Fibroblast of skin of left biceps (primary cell): Measurements from ENCODE around the gene APH1B.
"Not testable (repeated sequence)": the region's sequence is repeated elsewhere in the genome, so short reads cannot be mapped to it uniquely, and the experiment has no call there.

Experiments
- DNase-seq, 2 experiments: peaks; one replicate each; pipeline ENCODE4 v3.0.0-alpha.2; 2013; ENCODE audit warnings: low read depth in 2 of 2

APH1B gene

GRCh38 chr15:63330926-63331325 is 53.5 kb downstream of the APH1B start:
- DNase-seq = no peak

DNA sequence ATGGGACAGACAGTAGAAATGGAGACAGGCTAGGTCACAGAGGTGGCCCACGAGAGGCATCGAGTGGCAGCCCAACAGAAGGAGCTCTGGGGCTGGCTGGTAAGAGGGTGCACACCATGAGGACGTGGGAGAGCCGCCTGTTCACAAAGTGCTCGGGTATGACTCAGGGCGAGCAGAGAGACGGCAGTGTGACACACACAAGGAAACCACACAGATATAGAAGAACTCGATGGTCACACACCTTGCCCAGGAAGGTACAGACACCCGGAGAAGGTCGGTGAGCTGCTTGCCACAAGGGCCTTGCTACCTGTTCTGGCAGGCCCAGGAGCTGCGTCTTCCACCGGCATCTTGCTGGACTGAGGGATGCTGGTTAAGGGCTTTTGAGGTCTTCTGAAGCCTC is 54.1 kb downstream of the APH1B start:
- DNase-seq = no peak

DNA sequence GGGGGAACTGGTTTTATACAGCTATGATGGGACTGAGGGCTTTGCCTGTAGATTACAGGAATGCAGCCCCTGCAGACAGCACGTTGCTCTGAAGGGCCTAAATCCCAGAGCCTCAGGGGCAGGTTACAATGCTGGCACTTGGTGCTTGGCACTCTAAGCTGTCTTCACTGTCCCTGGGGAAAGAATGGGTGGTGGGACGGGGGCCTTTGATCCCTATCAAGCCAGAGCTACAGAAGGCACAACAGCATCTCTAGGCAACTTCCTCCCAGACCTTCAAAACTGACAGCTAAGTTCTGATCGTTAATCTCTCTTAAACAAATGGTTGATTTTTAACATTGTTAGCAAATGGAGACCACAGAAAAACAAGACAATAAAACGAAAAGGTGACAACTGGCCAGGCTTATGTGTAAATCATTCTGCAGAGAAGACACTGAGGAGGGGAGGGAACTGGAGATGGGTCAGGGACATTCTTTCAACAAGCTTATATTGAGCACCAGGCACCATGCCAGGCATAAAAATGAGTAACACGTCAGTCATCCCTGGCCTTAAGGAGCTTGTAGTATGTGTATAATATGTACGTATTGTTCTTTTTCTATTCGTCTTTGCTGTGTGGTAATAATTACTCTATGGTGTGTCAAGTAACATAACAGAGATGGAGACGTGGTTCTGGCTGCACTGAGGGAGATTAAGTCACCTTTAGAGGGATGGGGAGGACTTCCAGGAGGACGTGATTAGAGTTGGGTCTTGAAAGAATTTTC is 55.1 kb downstream of the APH1B start:
- DNase-seq = peak; percentile 86 to 88

DNA sequence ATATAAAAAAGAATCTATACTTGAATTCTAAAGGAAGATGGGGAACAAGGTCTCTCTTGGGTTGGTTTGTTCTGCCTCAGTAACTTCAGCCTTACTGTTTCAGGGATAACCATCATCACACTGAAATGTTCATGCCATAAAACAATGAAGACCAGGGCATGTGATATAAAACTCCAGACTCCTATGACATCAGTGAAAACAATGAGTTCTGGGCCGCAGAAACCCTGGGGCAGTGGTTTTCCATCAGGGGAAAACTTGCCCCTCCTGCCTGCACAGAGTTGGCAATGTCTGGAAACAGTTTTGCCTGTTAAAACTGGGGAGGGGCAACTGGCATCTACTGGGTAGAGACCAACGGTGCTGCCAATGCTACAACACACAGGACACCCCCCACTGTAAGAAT is 57.4 kb downstream of the APH1B start:
- no peak for DNase-seq

DNA sequence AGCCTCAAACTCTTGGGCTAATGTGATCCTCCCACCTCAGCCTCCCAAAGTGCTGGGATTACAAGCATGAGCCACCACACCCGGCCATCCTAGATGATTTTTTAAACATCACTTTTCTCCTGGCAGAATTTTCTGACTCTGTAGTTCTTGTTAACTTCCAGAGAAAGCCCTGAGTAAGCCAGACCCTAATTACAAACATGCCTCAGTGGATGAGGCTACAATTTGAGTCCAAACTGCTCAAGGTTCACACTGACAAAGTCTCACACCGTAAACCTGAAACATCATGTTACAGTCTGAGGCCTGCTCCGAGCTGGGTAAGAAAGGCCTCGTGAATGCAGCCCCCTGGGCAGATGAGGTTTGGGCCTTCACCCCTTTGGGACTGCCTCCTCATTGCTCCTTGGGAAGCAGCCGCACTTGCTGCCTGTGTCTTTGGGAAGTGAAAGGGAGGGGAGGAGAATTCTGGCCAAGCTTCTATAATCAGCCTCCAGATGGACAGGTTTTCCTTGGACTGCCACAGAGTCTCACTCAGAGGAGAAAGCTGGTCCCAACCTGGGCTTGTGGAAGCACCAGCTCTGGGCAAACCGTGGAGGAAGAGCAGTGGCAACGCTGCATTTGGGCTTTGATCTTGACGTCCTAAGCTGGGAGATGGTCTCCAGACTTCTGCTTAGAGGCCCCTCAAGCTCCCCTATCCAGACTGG is 58.3 kb downstream of the APH1B start:
- no peak for DNase-seq

GRCh38 chr15:63337046-63337445 is 59.6 kb downstream of the APH1B start:
- no peak for DNase-seq

DNA sequence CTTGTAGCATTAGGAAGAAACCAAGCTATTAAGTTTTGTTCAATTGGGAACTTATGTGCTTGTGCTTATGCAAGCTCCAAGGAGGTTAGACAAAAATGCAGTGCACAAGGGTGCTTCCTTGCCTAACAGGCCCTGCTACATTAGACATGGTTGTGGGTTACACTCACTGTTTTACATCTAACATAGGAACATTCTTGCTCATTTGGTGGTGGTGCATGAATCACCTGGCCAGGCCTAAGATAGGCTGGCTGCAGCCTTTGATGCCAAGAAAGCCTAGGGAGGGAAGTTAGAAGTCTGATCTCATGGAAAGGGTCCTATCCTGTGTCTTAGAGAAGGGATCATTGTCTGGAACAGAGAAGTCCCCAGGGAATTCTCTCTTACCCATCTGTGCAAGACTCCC is 60.8 kb downstream of the APH1B start:
- peak; percentile 66 to 72 for DNase-seq

DNA sequence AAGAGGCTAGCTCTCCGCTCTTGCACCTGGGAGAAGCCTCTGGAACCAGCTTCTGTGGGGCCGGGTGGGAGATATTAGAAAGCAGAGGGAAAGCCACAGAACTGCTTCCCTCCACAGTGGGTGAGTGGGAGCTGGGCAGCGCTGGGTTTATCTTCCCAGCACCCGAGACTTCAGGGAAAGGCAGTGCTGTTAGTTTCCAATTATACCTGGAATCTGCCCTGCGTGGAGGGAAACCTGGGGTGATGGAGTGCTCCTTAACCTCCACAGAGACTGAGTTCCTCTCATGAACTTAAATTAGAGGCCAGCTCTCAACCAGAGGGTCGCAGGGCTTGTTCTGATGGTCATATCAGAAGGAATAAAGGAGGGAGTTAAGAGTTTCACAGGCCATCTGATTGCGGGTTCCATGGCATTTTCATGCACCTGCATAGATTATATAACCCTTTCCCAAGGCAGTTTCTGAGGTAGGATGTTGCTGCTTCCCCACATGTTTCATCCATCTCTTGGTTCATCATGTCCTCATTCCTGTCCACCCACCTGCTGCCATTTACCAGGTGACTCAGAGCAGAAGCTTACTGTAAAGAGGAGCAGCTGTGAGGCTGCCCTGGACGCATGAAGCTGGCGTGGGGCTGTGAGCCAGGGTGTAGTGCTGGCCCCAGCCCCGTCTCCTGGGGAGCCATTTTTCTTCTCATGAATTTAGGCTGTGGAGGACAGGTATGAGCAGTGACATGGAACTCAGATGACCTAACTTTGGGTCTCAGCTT is 61.8 kb downstream of the APH1B start:
- no peak for DNase-seq

DNA sequence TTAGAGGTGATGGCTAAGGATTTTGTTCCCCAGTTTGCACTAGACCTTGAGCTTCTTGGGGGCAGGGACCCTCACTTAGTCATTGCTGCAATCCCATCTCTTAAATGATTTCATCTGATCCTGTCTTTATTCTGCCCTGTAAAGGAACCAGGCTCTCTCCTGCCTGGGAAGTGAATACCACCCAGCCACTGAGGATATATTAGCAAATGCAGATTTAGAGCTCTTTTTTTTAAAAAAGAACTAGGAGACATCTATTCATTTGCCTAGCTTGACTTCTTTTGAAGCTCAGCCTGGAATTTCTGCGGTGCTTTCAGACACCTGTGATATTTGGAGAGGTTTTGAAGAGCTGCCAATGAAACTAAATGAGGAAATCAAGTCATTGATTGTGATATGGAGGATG is 62.4 kb downstream of the APH1B start:
- no peak for DNase-seq

- DNase-seq = no peak
Measured at GRCh38 chr15:63340353-63340752, 62.9 kb downstream of the APH1B start.

DNA sequence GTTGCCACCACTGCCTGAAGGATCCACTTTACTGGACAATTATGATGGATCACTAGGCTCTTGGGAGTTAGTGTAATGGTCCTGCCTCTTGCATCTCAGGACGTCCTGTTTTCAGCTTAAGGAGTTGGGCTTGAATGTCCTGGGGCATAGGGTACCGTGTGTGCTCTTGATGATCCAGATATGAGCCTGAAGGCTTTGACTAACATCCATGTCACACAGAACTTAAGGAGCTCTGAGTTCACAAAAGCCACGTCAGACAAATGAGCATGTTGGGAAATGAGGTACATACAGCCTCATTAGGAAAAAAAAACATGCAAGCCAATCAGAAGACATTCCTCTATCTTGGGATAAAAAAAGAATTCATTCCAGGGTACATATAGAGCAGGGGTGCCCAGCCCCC is 63.5 kb downstream of the APH1B start:
- DNase-seq = no peak

- no peak for DNase-seq
Measured at GRCh38 chr15:63341898-63342297, 64.5 kb downstream of the APH1B start.

DNA sequence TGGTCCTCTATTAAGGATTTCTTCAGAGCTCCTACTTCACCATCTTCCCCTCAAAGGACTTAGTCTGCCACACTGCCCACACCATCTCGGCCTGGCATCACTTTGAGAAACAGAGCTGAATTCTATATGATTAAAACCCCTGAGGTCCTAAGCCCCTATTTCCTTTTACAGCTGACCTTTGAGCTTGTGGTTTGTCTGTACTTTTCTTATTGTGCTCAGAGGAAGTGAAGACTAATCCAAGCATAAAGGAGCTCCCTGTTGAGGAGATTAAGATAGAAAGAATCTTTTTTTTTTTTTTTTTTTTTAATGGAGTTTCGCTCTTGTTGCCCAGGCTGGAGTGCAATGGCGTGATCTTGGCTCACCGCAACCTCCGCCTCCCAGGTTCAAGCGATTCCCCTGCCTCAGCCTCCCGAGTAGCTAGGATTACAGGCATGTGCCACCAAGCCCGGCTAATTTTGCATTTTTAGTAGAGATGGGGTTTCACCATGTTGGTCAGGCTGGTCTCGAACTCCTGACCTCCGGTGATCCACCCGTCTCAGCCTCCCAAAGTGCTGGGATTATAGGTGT is 65.7 kb downstream of the APH1B start:
- not testable (repeated sequence) for DNase-seq

GRCh38 chr15:63344731-63345390 is 67.5 kb downstream of the APH1B start:
- DNase-seq = no peak

DNA sequence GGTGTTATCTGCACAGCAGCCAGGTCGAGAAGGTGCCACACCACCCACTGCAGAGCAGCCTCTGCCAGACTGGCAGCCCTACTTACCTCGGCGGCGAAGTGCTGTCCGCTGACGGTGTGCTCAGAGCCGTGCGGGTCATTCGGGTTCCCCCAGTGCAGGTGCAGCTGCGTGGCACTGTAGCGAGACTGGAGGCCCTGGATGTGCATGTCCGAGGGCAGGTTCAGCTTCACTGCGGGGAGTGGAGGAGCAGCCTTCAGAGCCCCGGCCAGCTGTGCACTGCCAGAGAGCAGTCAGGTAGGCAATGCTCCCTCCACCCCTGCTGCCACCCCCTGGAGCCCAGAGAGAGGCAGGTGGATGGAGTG is 68.0 kb downstream of the APH1B start:
- no peak for DNase-seq

- DNase-seq = no peak
Measured at GRCh38 chr15:63347074-63347857, 69.9 kb downstream of the APH1B start.

DNA sequence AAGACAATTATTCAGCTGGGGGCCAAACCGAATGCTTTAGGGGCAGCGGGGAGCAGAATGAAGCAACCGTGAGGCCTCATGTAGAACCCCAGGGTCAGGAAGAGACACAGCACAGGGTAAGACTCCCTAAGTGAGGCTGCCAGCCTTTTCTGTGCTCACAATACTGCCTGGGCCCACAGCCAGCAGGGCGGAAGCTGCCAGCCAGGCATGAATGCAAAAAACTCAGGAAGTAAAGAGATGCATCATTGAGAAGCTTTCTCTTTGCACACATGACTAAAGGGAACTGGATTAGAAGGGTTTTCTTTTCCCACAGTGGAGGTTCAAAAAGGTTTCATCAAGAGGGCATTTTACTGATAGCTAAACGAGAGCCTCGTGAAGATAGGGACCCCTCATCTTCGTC is 71.0 kb downstream of the APH1B start:
- DNase-seq = no peak

- no peak for DNase-seq
Measured at GRCh38 chr15:63349156-63349555, 71.8 kb downstream of the APH1B start.

- no peak for DNase-seq
Measured at GRCh38 chr15:63349621-63350020, 72.2 kb downstream of the APH1B start.

GRCh38 chr15:63350178-63350621 is 72.8 kb downstream of the APH1B start:
- DNase-seq = no peak

GRCh38 chr15:63351170-63351569 is 73.8 kb downstream of the APH1B start:
- no peak for DNase-seq
